Measurements from ENCODE around the gene SYCE1.

- TF ChIP-seq CTCF (conservative IDR thresholded peaks at IDR 0.05; ENCODE audit: low read depth, low read length) = no peak
- TF ChIP-seq RAD21 (IDR thresholded peaks at IDR 0.05; ENCODE audit: low read length) = no peak
- TF ChIP-seq POLR2A (IDR thresholded peaks at IDR 0.05; ENCODE audit: low read depth, low read length) = no peak
- no peak for TF ChIP-seq CHD1 (IDR thresholded peaks at IDR 0.05; ENCODE audit: low read depth, low read length)
- TF ChIP-seq RCOR1 (IDR thresholded peaks at IDR 0.05; ENCODE audit: insufficient replicate concordance, low read length) = no peak
- no peak for TF ChIP-seq ELK1 (IDR thresholded peaks at IDR 0.05; ENCODE audit: borderline replicate concordance, low read depth, low read length)
- no peak for TF ChIP-seq NFE2L2 (IDR thresholded peaks at IDR 0.05; ENCODE audit: low read depth, low read length)
- TF ChIP-seq SMC3 (IDR thresholded peaks at IDR 0.05; ENCODE audit: low read depth, low read length) = no peak
- no peak for TF ChIP-seq MAFK (IDR thresholded peaks at IDR 0.05; ENCODE audit: low read depth, low read length)
- no peak for TF ChIP-seq MXI1 (IDR thresholded peaks at IDR 0.05; ENCODE audit: borderline replicate concordance, low read depth, low read length)
- TF ChIP-seq USF2 (IDR thresholded peaks at IDR 0.05; ENCODE audit: low read depth, low read length) = no peak
- TF ChIP-seq BHLHE40 (IDR thresholded peaks at IDR 0.05; ENCODE audit: low read depth, low read length) = no peak
Measured at GRCh38 chr10:133565441-133566294, at the start of gene SYCE1.
